GM12878 (cell line): ENCODE measurements around the gene LRP3.

Source experiments
- EP300 ChIP-seq, 2 experiments: fragments of 150-350 bp in 1 of 2; IDR thresholded peaks; 2 replicates each; pipeline ENCODE4 v1.6.1; 2011 to 2012; ENCODE audit warnings: low read depth in 2 of 2, low read length in 2 of 2, borderline replicate concordance in 1 of 2, improper control_type of control experiment in 1 of 2, inconsistent platforms in 1 of 2; ENCODE audit not compliant: control insufficient read depth in 1 of 2
- JUNB ChIP-seq: IDR thresholded peaks from 2 replicates; pipeline ENCODE4 v1.6.1; 2016; ENCODE audit warnings: antibody characterized with exemption, mild to moderate bottlenecking
- POLR2A ChIP-seq: IDR thresholded peaks from 2 replicates; pipeline ENCODE4 v1.6.1; 2011; ENCODE audit warnings: low read depth, mild to moderate bottlenecking, low read length
- POU2F2 ChIP-seq: IDR thresholded peaks from 3 replicates; pipeline ENCODE4 v1.6.1; 2011; ENCODE audit warnings: low read depth, mild to moderate bottlenecking, low read length, borderline replicate concordance
- SUZ12 ChIP-seq: fragments of 200-600 bp; sonication (generic); IDR thresholded peaks from one replicate; pipeline ENCODE4 v1.6.1; 2018; ENCODE audit warnings: antibody characterized with exemption, mild to moderate bottlenecking; ENCODE audit not compliant: unreplicated experiment
- TCF12 ChIP-seq: IDR thresholded peaks from 2 replicates; pipeline ENCODE4 v1.6.1; 2011; ENCODE audit warnings: low read depth, mild to moderate bottlenecking, low read length

GRCh38 chr19:33197591-33198000, 3.5 kb downstream of the LRP3 start:
- TF ChIP-seq EP300 (IDR thresholded peaks at IDR 0.05; ENCODE audit: borderline replicate concordance in 1 of 2, control insufficient read depth in 1 of 2, low read depth in 2 of 2, low read length in 2 of 2) (no peak), JUNB (no peak), POU2F2 (no peak), TCF12 (no peak), POLR2A (no peak), SUZ12 (no peak)
